NB4 (cell line): Measurements from ENCODE around the gene DNAH1.

ENCODE experiments used
- MAX ChIP-seq: IDR thresholded peaks from 2 replicates; pipeline ENCODE4 v1.6.1; 2011; ENCODE audit warnings: low read depth, low read length
- MYC ChIP-seq: IDR thresholded peaks from 2 replicates; pipeline ENCODE4 v1.6.1; 2011; ENCODE audit warnings: low read depth, low read length
- POLR2A ChIP-seq: IDR thresholded peaks from 2 replicates; pipeline ENCODE4 v1.6.1; 2011; ENCODE audit warnings: mild to moderate bottlenecking; ENCODE audit not compliant: insufficient read length; ENCODE audit errors: extremely low read depth
- TF ChIP-seq, protein P1 (sequence below): IDR thresholded peaks from one replicate; pipeline ENCODE4 v1.5.1; 2012; ENCODE audit warnings: low read depth, low read length

DNA sequence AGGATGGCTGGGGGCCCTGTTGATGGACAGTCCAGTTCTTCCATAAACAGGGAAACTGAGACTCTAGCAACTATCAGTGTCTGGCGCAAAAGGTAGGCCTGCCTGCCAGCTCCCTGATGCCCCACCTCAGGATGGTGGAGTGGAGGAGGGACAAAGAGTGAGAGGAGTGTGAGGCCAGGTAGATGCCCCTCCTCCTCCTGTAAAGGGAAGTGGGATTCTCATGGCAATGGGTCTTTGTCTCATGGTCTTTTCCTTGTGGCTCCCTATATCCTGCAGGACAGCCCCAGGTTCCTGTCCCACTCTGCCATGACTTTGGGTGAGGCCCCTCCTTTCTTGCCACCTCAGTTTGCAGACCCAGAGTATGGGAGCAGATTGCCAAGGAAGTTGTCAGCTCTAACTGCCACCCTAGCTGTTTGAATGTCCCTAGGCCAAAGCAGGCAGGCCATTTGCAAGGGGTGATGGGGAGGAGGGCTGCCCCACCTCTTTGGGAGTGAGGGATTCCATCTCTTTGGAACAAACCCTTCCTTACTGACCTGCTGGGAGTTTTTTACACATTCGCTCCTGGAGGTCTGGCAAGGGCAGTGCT, 2.8 kb upstream of the DNAH1 start:
- TF ChIP-seq, protein P1, sequence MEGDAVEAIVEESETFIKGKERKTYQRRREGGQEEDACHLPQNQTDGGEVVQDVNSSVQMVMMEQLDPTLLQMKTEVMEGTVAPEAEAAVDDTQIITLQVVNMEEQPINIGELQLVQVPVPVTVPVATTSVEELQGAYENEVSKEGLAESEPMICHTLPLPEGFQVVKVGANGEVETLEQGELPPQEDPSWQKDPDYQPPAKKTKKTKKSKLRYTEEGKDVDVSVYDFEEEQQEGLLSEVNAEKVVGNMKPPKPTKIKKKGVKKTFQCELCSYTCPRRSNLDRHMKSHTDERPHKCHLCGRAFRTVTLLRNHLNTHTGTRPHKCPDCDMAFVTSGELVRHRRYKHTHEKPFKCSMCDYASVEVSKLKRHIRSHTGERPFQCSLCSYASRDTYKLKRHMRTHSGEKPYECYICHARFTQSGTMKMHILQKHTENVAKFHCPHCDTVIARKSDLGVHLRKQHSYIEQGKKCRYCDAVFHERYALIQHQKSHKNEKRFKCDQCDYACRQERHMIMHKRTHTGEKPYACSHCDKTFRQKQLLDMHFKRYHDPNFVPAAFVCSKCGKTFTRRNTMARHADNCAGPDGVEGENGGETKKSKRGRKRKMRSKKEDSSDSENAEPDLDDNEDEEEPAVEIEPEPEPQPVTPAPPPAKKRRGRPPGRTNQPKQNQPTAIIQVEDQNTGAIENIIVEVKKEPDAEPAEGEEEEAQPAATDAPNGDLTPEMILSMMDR = no peak
- TF ChIP-seq POLR2A (no peak), MYC (no peak), MAX (no peak)
